ENCODE data around the gene SRP19. TPM values are rescaled to one million over a fixed set of nuclear protein-coding genes. Genes with fewer than 3 reads are reported as not detected.

Gene SRP19
- total RNA-seq, 1 experiment from 2014 or later, result 65.5 TPM

DNA sequence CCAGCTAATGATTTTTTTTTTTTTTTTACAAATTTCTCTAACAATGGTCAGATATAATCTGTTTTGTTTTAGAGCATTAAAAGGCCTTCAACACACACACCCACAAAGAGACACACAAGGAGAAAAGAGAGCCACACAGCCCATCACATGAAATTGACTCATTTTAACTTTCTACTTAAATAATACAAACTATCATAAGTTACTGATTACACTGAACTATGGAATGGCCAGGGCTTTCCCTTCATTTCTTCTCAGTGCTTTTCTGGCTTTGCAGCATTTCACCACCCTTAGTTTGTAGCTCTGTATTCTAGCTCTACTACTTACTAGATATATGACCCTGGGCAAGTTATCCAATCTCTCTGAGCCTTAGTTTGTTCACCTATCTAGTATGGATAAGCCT lies 47.8 kb downstream of the SRP19 start:
- Mint-ChIP-seq H3K4me1 (ENCODE audit: low read depth, unreplicated experiment) (peaks cover 9% of the 10 kb centered on the region), H3K36me3 (ENCODE audit: insufficient read depth, unreplicated experiment) (peaks cover 25% of the 10 kb centered on the region), H3K4me3 (ENCODE audit: low read depth, unreplicated experiment) (no peak overlapping the region), H3K27me3 (ENCODE audit: unreplicated experiment) (no peaks in the 10 kb centered on the region), H3K27ac (ENCODE audit: unreplicated experiment) (no peak overlapping the region), H3K9me3 (ENCODE audit: low read depth, unreplicated experiment) (no peaks in the 10 kb centered on the region)
- intact Hi-C loops (cut with micrococcal nuclease; ENCODE audit: unreplicated experiment), result no loop called here
- BruUV-seq (replicated peaks), result no TSS peak
- CTCF ChIA-PET, result no interaction called here
- no peak for DNase-seq
- TF ChIP-seq, protein P1, sequence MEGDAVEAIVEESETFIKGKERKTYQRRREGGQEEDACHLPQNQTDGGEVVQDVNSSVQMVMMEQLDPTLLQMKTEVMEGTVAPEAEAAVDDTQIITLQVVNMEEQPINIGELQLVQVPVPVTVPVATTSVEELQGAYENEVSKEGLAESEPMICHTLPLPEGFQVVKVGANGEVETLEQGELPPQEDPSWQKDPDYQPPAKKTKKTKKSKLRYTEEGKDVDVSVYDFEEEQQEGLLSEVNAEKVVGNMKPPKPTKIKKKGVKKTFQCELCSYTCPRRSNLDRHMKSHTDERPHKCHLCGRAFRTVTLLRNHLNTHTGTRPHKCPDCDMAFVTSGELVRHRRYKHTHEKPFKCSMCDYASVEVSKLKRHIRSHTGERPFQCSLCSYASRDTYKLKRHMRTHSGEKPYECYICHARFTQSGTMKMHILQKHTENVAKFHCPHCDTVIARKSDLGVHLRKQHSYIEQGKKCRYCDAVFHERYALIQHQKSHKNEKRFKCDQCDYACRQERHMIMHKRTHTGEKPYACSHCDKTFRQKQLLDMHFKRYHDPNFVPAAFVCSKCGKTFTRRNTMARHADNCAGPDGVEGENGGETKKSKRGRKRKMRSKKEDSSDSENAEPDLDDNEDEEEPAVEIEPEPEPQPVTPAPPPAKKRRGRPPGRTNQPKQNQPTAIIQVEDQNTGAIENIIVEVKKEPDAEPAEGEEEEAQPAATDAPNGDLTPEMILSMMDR (IDR thresholded peaks at IDR 0.05; ENCODE audit: unreplicated experiment), result no peak

DNA sequence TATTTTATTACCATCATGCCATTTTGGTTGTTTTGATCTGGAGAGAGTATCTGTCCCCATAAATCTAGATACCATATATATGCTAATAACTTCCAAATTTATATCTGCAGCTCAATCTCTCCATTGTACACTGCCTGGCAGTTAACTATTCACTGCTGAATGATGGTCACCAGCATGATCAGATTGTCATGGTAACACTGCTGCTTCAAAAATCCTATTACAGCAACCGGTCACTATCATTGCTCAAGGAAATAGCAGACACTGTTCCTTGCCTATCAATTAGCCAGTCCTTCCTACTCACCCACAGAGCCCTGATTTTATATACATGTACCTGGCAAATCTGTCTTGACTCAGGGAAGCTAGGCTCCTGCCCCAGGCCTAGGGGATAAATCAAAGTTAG lies 49.4 kb downstream of the SRP19 start:
- TF ChIP-seq, protein P1 (IDR thresholded peaks at IDR 0.05; ENCODE audit: unreplicated experiment), result no peak
- CTCF ChIA-PET, result no interaction called here
- H3K27me3 Mint-ChIP-seq (ENCODE audit: unreplicated experiment), result no peaks in the 10 kb centered on the region
- BruUV-seq (replicated peaks), result no TSS peak
- H3K27ac Mint-ChIP-seq (ENCODE audit: unreplicated experiment), result no peak overlapping the region
- no peak for DNase-seq
- peaks cover 28% of the 10 kb centered on the region for H3K36me3 Mint-ChIP-seq (ENCODE audit: insufficient read depth, unreplicated experiment)
- H3K9me3 Mint-ChIP-seq (ENCODE audit: low read depth, unreplicated experiment), result no peaks in the 10 kb centered on the region
- H3K4me3 Mint-ChIP-seq (ENCODE audit: low read depth, unreplicated experiment), result no peak overlapping the region
- intact Hi-C loops (cut with micrococcal nuclease; ENCODE audit: unreplicated experiment), result no loop called here
- H3K4me1 Mint-ChIP-seq (ENCODE audit: low read depth, unreplicated experiment), result peaks cover 22% of the 10 kb centered on the region

DNA sequence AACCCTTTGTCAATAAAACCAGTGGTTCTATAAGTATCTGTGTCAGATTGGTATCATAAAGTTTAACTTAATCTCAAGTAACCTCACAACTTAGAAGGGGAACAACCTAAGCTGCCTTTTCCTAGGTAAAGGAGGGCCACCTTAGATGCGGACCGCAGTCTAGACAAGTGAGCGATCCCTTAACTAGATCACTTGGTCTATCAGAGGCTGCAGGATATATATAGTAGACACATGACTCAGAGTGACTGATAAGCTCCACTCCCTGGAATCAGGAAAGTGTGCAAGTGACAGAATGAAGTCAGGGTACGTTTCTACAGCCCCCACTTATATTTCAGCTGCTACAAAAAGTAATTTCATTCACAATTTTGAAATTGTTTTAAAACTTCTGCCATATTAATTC lies 53.5 kb downstream of the SRP19 start:
- intact Hi-C loops (cut with micrococcal nuclease; ENCODE audit: unreplicated experiment), result no loop called here
- TF ChIP-seq, protein P1 (IDR thresholded peaks at IDR 0.05; ENCODE audit: unreplicated experiment), result no peak
- BruUV-seq (replicated peaks), result no TSS peak
- CTCF ChIA-PET, result interaction anchor here (1.5 to 1.7 kb wide), 2 partner anchors 14 to 82 kb away, joined by 3 to 4 read pairs; no protein-coding TSS in a partner anchor
- no peak for DNase-seq
- Mint-ChIP-seq H3K27me3 (ENCODE audit: unreplicated experiment) (no peaks in the 10 kb centered on the region), H3K4me1 (ENCODE audit: low read depth, unreplicated experiment) (peaks cover 46% of the 10 kb centered on the region), H3K4me3 (ENCODE audit: low read depth, unreplicated experiment) (no peak overlapping the region), H3K9me3 (ENCODE audit: low read depth, unreplicated experiment) (no peaks in the 10 kb centered on the region), H3K27ac (ENCODE audit: unreplicated experiment) (peak overlapping the region; percentile 61), H3K36me3 (ENCODE audit: insufficient read depth, unreplicated experiment) (peaks cover 40% of the 10 kb centered on the region)

DNA sequence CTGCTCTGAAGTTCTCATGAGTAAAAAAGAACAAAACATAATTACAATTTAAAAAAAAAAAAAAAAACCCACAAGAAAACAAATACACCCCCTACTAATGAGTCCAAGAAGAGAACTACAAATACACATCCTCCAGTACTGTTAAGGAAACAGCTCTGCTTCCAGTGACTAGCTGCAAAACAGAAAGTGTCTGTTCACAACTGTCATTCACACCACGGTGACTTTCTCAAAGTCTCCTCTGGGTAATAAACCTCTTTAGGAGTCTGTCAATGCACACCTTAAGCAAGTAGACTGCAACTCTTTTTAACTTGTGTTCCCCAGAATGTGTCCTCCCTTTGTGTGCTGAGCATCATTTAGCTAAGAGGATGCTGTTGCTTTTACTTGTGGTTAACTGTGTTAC lies 54.7 kb downstream of the SRP19 start:
- Mint-ChIP-seq H3K4me1 (ENCODE audit: low read depth, unreplicated experiment) (peaks cover 46% of the 10 kb centered on the region), H3K36me3 (ENCODE audit: insufficient read depth, unreplicated experiment) (peaks cover 33% of the 10 kb centered on the region), H3K9me3 (ENCODE audit: low read depth, unreplicated experiment) (no peaks in the 10 kb centered on the region), H3K27me3 (ENCODE audit: unreplicated experiment) (no peaks in the 10 kb centered on the region), H3K4me3 (ENCODE audit: low read depth, unreplicated experiment) (no peak overlapping the region), H3K27ac (ENCODE audit: unreplicated experiment) (no peak overlapping the region)
- no TSS peak for BruUV-seq (replicated peaks)
- intact Hi-C loops (cut with micrococcal nuclease; ENCODE audit: unreplicated experiment), result no loop called here
- DNase-seq, result no peak
- CTCF ChIA-PET, result interaction anchor here (0.6 to 1.7 kb wide), 3 partner anchors 10 to 17 kb away, joined by 3 to 5 read pairs (median 4); no protein-coding TSS in a partner anchor
- TF ChIP-seq, protein P1 (IDR thresholded peaks at IDR 0.05; ENCODE audit: unreplicated experiment), result no peak
